GM23248 (cell line): Measurements from ENCODE around the gene CLDN18.

Experiments
- EZH2 ChIP-seq: fragments of 200-600 bp; sonication (generic); IDR thresholded peaks from 2 replicates; pipeline ENCODE4 v1.6.1; 2018; ENCODE audit warnings: antibody characterized with exemption, mild to moderate bottlenecking; ENCODE audit not compliant: insufficient read depth, poor library complexity, severe bottlenecking
- EZH2phosphoT487 ChIP-seq: fragments of 200-600 bp; sonication (generic); IDR thresholded peaks from 2 replicates; pipeline ENCODE4 v1.6.1; 2018; ENCODE audit warnings: antibody characterized with exemption, moderate library complexity, mild to moderate bottlenecking, low read depth; ENCODE audit not compliant: insufficient read depth

GRCh38 chr3:138082085-138082991 lies 72.4 kb downstream of the CLDN18 start:
- TF ChIP-seq EZH2phosphoT487 = no peak
- TF ChIP-seq EZH2 = no peak
